MV-4-11 (cell line): ENCODE results near the gene PROB1.
"Not testable (repeated sequence)": the region's sequence is repeated elsewhere in the genome, so short reads cannot be mapped to it uniquely, and the experiment has no call there.

ENCODE experiments used
- DNase-seq: peaks from one replicate; lab custom pipeline; 2025; lab: John Stamatoyannopoulos, UW

The PROB1 gene

DNA sequence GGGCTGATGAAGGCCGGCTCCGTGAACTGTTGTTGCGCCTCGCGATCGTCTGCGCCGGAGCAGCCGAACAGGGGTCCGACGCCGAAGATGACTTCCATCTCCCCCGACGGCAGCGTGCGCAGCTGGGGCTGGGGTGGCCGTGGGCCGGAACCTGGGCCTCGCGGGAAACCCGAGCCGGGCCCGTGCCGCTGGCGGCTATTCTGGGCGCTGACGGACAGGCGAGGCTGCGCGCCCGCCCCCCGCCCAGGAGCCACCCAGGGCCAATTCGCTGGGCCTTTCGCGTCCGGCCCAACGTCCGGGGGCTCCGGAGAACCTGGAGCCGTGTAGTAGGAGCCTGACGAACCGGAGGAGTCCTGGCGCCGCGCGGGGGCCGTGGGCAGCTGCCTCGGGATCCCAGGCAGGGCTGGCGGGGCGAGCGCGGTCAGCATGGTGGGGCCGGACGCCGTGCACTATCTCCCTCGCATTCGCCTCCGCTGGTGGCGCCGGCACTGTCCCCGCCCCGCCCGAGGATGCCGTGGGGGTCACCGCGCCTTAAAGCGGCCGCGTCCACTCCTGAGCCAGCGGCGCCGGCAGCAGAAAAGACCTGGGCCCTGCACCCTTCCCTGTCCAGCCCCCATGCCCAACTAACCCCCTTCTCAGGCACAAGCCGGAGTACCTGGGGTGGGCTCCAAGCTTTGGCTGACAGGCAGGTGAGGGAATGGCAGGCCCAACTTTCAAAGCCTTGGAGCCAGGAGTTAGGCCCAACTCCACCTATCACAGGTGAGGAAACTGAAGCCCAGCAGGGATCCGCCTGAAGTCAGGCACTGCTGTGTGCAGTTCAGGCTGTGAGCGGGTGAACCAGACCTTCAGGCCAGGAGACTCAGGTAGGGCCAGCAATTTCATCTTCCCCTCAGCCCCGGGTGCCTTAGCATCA, at the start of gene PROB1:
TSS of gene PROB1 (minus strand) at position 451 of the 913 bp plus-strand sequence. CDS start at position 428, 23 bp downstream.
- DNase-seq = no peak

- DNase-seq = no peak
These were observed 49.0 kb upstream of the PROB1 start for GRCh38 chr5:139443831-139444453.

- DNase-seq = not testable (repeated sequence)
These were observed 45.5 kb upstream of the PROB1 start for GRCh38 chr5:139440416-139440815.

DNA sequence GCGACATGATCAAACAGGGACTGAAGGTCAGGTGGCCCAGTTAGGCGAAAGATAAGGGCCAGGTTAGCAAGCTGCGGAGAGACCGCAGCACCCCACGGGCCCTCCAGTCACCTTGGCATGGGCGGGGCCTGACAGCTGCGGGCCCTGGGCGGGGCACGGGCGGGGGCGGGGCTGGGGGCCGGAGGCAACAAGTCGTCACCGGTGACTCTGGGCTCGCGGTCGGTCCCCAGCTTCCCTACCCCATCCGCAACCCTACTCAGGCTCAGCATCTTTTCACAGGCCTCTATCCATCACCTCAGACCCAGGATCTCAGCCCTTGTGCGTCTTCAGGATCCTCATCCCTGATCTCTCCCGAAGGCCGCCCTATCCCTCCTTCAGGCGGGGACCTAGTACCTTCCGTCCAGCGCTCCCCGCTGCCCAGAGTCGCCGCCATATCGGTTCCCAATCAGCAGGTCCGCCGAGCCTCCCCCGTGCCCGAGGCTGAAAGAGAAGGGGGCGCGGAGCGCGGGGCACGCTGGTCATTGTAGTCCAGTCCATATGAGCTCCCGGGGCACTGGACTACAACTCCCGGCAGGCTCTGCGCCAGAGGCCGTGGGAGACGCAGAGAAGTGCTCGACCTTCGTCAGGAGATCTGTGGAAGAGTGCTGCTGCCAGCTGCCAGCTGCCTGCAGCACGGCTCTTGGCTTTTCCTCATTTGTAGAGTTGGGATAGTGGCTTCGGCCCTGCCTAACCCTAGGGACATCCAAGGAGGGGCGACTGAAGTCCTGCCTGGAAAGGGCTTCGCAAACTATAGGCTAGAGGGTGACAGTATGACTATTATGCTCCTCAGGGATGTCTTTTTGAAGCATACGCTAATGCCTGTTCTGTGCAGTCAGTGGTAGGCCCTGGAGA, 44.4 kb upstream of the PROB1 start, which contains the start of gene DNAJC18:
TSS of gene DNAJC18 (minus strand) at position 513 of the 891 bp plus-strand sequence. CDS start at position 433, 80 bp downstream.
- DNase-seq = peak; percentile 81

- DNase-seq = no peak
These were observed 43.8 kb upstream of the PROB1 start for GRCh38 chr5:139438707-139439012.

DNA sequence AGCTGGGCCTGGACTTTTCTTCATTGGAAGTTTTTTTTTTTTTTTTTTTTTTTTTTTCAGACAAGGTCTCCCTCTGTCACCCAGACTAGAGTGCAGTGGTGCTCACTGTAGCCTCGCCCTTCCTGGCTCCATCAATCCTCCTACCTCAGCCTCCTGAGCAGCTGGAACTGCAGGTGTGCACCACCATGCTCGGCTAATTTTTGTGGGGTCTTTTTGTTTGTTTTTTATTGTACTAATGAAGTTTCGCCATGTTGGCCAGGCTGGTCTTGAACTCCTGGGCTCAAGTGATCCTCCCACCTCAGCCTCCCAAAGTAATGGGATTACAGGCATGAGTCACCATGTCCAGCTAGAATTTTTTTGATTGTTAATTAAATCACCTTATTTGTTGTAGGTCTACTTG, 40.8 kb upstream of the PROB1 start:
- no peak for DNase-seq

GRCh38 chr5:139431706-139432105, 36.8 kb upstream of the PROB1 start:
- no peak for DNase-seq

- DNase-seq = no peak
These were observed 35.1 kb upstream of the PROB1 start for GRCh38 chr5:139430015-139430414.

DNA sequence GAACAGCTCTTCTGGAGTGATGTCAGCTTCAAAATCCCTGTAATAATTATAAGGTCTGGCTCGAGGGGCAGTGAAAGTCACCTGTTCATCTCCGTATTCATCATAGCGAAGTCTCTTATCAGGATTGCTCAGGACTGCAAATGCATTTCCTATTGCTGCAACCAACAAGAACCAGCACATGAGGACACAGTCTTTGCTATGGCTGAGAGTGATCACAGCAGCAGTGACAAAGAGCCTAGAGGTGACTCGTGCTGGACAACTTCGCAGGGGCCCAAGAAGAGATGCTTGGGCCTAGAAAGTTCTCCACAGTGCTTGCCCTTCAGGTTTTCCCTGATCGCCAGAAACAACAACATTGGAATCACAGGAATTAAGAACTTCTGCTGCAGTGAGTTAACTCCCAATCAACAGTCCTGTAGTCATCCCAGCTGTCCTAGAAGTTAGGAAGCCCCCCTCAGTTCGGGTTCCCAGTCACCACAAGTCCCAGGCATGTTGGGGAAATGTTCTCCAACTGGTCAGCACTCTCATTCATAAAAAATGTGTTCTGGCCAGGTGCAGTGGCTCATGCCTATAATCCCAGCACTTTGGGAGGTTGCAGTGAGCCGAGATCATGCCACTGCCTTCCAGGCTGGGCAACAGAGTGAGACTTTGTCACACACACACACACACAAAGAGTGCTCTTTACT, 31.4 kb upstream of the PROB1 start:
- no peak for DNase-seq

DNA sequence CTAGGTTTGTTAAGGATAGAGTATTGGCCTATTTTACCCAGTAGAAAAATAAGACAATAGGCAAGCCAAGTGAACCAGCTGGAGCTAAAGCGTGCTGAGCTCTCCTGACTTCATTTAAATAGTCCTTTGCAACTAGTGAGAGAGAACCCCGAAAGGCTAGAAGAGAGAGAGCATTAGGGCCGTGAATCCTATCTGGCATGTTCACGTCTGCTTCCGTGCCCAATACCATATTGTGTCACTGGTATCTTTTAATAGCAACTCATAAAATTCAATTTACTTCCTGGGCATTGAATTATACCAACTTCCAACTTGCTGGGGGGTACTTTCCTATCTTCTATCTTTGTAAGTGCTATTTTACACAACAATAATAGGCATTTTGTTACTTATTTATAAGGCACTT, 30.6 kb upstream of the PROB1 start:
- DNase-seq = no peak

- peak; percentile 76 for DNase-seq
These were observed 27.5 kb upstream of the PROB1 start for GRCh38 chr5:139422307-139422893.

DNA sequence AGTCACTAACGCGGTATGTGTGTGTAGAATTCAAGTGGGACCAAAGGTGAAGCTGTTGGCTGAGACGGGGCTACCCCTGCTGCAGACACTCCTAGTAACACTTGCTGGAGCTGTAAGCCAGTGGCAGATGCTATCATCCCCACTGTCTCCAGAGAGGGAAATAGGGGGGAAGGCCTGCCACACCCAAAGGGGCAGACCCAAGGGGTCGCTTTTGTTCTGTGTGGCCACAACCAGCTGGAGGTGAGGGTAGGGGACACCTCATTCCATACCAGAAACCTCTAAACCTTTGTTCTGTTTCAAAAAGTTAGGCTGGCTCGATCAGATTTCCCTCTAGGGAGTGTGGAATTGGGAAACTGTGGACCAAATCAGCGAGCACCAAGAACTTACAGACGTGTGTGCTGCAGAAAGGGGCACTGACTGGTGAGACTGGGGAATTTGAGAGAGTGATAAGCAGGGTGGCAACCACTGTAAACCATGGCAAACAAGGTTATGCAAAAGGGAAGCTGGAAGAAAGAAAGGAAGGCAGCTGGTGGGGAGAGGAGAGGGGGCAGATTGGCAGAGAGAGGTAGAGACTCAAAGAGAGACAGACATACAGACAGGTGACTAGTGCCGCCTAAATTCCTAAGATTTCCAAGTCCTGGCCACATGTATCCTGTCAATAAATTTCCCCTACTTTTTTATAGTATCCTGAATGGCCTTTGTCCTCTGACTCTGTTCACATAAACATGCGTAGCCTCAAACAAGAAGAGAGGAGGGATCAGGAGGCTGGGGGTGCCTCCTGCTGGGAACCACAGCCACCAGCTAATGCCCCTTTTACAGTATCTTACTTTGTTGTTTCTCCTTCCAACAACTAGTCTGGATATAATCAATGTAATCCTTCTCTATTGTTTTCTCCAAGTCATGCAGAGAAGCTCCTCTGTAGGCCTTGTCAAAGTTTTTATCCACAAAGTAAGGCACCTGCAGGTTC, 24.6 kb upstream of the PROB1 start:
- no peak for DNase-seq

- no peak for DNase-seq
These were observed 23.9 kb upstream of the PROB1 start for GRCh38 chr5:139418793-139419192.

DNA sequence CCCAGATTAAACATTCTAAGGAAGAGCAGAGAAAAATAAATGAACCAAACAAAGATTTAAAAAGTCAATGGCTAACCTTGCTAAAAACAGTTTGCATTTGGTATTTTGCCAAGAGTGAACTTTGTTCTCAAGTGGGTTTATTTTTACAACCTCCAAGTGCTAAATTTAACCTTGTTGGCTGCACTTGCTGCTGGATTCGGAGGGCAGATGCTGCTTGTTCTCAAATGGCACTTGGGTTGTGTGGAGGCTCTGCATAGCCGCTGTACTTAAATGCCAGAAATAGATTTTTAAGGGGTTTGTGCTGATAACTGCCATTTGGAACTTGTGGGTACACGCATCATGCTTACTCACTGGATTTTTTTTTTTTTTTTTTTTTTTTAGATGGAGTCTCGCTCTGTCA, 22.3 kb upstream of the PROB1 start:
- DNase-seq = peak; percentile 72

DNA sequence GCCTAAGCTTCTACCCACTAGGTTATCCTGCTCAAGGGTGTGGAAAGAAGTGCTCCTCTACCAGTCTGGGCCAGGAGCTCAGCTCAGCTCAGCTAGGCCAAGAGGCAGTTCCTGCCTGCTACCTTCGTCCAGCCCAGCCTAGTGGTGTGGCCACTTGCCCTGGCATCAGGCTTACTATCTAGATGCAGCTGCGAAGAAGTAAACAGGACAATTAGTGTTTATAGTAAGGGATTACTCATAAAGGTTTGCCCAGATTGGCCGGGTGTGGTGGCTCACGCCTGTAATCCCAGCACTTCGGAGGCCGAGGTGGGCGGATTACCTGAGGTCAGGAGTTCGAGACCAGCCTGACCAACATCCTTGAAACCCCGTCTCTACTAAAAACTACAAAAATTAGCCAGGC, 21.7 kb upstream of the PROB1 start:
- peak; percentile 41 for DNase-seq

- DNase-seq = no peak
These were observed 21.0 kb upstream of the PROB1 start for GRCh38 chr5:139415869-139416268.

- no peak for DNase-seq
These were observed 20.4 kb upstream of the PROB1 start for GRCh38 chr5:139415221-139415861.

- DNase-seq = no peak
These were observed 19.8 kb upstream of the PROB1 start for GRCh38 chr5:139414581-139415130.

GRCh38 chr5:139413963-139414362, 19.1 kb upstream of the PROB1 start:
- DNase-seq = no peak
